OCI-M1 (cell line): ENCODE data around the gene LRCOL1.
A peak's percentile ranks its signal among the peaks of the same experiment; 100 is the strongest.

ENCODE experiments used
- DNase-seq: peaks from one replicate; lab custom pipeline; 2025; lab: John Stamatoyannopoulos, UW

LRCOL1 gene

GRCh38 chr12:132619071-132619385, 8.6 kb upstream of the LRCOL1 start:
- DNase-seq: no peak

GRCh38 chr12:132618683-132619043, 8.3 kb upstream of the LRCOL1 start, which contains the start of gene P2RX2:
P2RX2 (plus strand) TSS chr12:132618776; CDS start chr12:132618817, 41 bp downstream.
- DNase-seq: no peak

- DNase-seq: no peak
Observed at GRCh38 chr12:132617822-132618682, 7.7 kb upstream of the LRCOL1 start.

- DNase-seq: no peak
Observed at GRCh38 chr12:132617135-132617701, 6.8 kb upstream of the LRCOL1 start.

GRCh38 chr12:132615579-132616038, 5.2 kb upstream of the LRCOL1 start:
- no peak for DNase-seq

- DNase-seq: peak; percentile 88
Observed at GRCh38 chr12:132614861-132615578, 4.6 kb upstream of the LRCOL1 start.

GRCh38 chr12:132614029-132614428, 3.6 kb upstream of the LRCOL1 start:
- no peak for DNase-seq

- DNase-seq: no peak
Observed at GRCh38 chr12:132611620-132612019, 1.2 kb upstream of the LRCOL1 start.

GRCh38 chr12:132610866-132611602, 652 bp upstream of the LRCOL1 start:
- DNase-seq: no peak

GRCh38 chr12:132608231-132609171, 1.9 kb downstream of the LRCOL1 start:
- DNase-seq: no peak

GRCh38 chr12:132606927-132607326, 3.5 kb downstream of the LRCOL1 start:
- DNase-seq: no peak

GRCh38 chr12:132606466-132606865, 3.9 kb downstream of the LRCOL1 start:
- peak; percentile 27 for DNase-seq

- no peak for DNase-seq
Observed at GRCh38 chr12:132605892-132606291, 4.5 kb downstream of the LRCOL1 start.

- DNase-seq: no peak
Observed at GRCh38 chr12:132604668-132605441, 5.5 kb downstream of the LRCOL1 start.

GRCh38 chr12:132604151-132604618, 6.2 kb downstream of the LRCOL1 start:
- no peak for DNase-seq

- DNase-seq: no peak
Observed at GRCh38 chr12:132603240-132604150, 6.9 kb downstream of the LRCOL1 start.

GRCh38 chr12:132602572-132603239, 7.7 kb downstream of the LRCOL1 start:
- no peak for DNase-seq

- no peak for DNase-seq
Observed at GRCh38 chr12:132601171-132601883, 9.1 kb downstream of the LRCOL1 start.
